ENCODE results near the gene PPIB. TPM values are rescaled to one million over a fixed set of nuclear protein-coding genes. Genes with fewer than 3 reads are reported as not detected.

PPIB gene
- total and polyA plus RNA-seq, 9 of the 15 experiments (the other 6 are each of a cell fraction or from before 2014, with no cell fraction given): 306 to 746 (median 439) TPM

GRCh38 chr15:64163659-64164362, 989 bp upstream of the PPIB start:
- CTCF ChIA-PET (ENCODE audit: low intra/inter-chr PET ratio): interaction anchor here (2.5 kb wide), 1 partner anchor 517 kb away, joined by 15 read pairs; no protein-coding TSS in a partner anchor
- Histone ChIP-seq H3K9ac (ENCODE audit: insufficient read depth in 1 of 2, low read depth in 2 of 2, low read length in 2 of 2) (peak overlapping the region; percentile 66 to 90), H3K27me3 (ENCODE audit: control insufficient read depth in 2 of 2, insufficient read depth in 2 of 2, low read length in 2 of 2) (no peaks in the 10 kb centered on the region), H3K4me3 (peak overlapping the region; percentile 92), H3K9me1 (ENCODE audit: control insufficient read depth, insufficient read depth, low read length) (no peaks in the 10 kb centered on the region), H3K36me3 (ENCODE audit: control insufficient read depth, insufficient read depth, low read length) (peaks cover 32% of the 10 kb centered on the region), H4K20me1 (replicated peaks; ENCODE audit: control insufficient read depth, insufficient read depth, low read length) (no peaks in the 10 kb centered on the region), H3K9me3 (replicated peaks; ENCODE audit: control insufficient read depth, insufficient read depth, low read depth, low read length) (no peaks in the 10 kb centered on the region), H3K4me1 (replicated peaks in 1 of 2; ENCODE audit: control insufficient read depth in 2 of 2, insufficient read depth in 2 of 2, low read length in 2 of 2) (peaks cover 10 to 27% of the 10 kb centered on the region in 2 experiments; a peak in 3 of 5 replicates), H3K27ac (ENCODE audit: extremely low read depth, low read depth, low read length) (peak overlapping the region; percentile 93), H3K4me2 (ENCODE audit: insufficient read depth, low read length) (peak overlapping the region; percentile 97), H3K79me2 (ENCODE audit: control insufficient read depth, insufficient read depth, low read length) (peaks cover 38% of the 10 kb centered on the region), H2AFZ (ENCODE audit: low read depth, low read length) (peak overlapping the region; percentile 99)
- FAIRE-seq (peak; percentile 40), DNase-seq (ENCODE audit: extremely low read depth in 1 of 4, low spot score in 3 of 4) (peak in 1 of 4 experiments; percentile 50), ATAC-seq (peak; percentile 15)
- POLR2A ChIA-PET: interaction anchor here (0.6 to 3.8 kb wide), 11 partner anchors 10 to 224 kb away, joined by 3 to 36 read pairs (median 5); partner anchors contain the start of genes CIAO2A, CSNK1G1 and TRIP4
- intact Hi-C loops (cut with micrococcal nuclease): loop anchor here (1.0 to 5.0 kb wide), 3 partner anchors 43 to 564 kb away; partner anchors contain the start of gene CSNK1G1
- 20% methylated on average over 14 of the region's 14 CpGs for WGBS (ENCODE audit: insufficient coverage, low coverage, missing lambda C conversion rate)
- BruUV-seq (replicated peaks): TSS peak; percentile 97
- in situ Hi-C loops (cut with MboI): no loop called here
- TF ChIP-seq MYBL2 (IDR thresholded peaks at IDR 0.05; ENCODE audit: low read depth) (no peak), MYBL2 (CRISPR knock-in tag; IDR thresholded peaks at IDR 0.05; ENCODE audit: borderline replicate concordance) (no peak), ZNF512 (tag; IDR thresholded peaks at IDR 0.05) (0 out of 2 replicates have a peak, but pooled peaks have one; percentile 12), MITF (IDR thresholded peaks at IDR 0.05) (0 out of 2 replicates have a peak, but pooled peaks have one; percentile 14), E2F3 (CRISPR knock-in tag; IDR thresholded peaks at IDR 0.05) (no peak), MYC (IDR thresholded peaks at IDR 0.05; ENCODE audit: low read depth, low read length) (no peak), MYC (CRISPR knock-in tag; IDR thresholded peaks at IDR 0.05; ENCODE audit: borderline replicate concordance, low read depth) (0 out of 2 replicates have a peak, but pooled peaks have one; percentile 12), ZNF655 (CRISPR knock-in tag; IDR thresholded peaks at IDR 0.05) (no peak), SIN3B (IDR thresholded peaks at IDR 0.05; ENCODE audit: low read depth) (no peak), MBD1 (CRISPR knock-in tag; IDR thresholded peaks at IDR 0.05) (no peak), DMBX1 (CRISPR knock-in tag; IDR thresholded peaks at IDR 0.05; ENCODE audit: borderline replicate concordance) (0 out of 2 replicates have a peak, but pooled peaks have one; percentile 3), NFRKB (IDR thresholded peaks at IDR 0.05; ENCODE audit: low read depth) (0 out of 2 replicates have a peak, but pooled peaks have one; percentile 75), DLX4 (CRISPR knock-in tag; IDR thresholded peaks at IDR 0.05) (no peak), RHOXF2B (CRISPR knock-in tag; conservative IDR thresholded peaks at IDR 0.05) (no peak), DACH1 (IDR thresholded peaks at IDR 0.05; ENCODE audit: partially characterized antibody) (no peak)

Data from K562 (cell line).